GM21447 (cell line): Measurements from ENCODE around the gene ITGA1.

ENCODE experiments used
- ATAC-seq: cut with Tn5 transposase; IDR thresholded peaks from one replicate; pipeline ENCODE4 v1.9.1; 2021; ENCODE audit not compliant: unreplicated experiment

Gene ITGA1

DNA sequence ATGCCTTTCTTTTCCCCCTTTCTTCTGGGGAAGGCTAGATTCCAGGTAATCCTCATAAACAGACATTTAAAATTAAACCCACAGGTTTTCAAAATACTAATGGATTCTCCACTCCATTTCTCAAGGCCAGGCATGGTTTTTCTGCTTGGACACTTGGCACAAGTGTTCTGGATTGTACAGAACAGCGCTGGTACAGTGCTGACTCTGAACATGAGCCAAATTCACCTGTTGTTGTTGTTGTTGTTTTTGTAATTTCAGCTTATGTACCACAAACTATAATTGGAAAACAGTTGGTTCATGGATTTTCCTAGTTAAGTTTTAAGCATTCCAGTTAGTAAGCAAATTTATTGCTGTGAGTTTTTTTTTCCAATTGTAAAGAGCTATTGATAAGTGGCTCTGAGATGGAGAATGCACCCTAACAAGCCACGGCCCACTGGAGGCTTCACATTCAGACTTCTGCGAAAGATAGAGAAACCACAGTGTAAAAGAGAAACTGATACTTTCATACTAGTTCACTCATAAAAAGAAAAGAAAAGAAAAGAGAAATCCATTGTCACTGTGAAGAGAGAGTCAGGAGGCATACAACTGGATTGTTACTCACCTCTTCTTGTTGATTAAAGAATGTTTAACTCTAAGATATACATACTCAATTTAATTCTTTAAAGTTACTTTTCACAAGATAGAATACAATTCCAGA is 16.2 kb upstream of the ITGA1 start:
- peak; percentile 96 for ATAC-seq

DNA sequence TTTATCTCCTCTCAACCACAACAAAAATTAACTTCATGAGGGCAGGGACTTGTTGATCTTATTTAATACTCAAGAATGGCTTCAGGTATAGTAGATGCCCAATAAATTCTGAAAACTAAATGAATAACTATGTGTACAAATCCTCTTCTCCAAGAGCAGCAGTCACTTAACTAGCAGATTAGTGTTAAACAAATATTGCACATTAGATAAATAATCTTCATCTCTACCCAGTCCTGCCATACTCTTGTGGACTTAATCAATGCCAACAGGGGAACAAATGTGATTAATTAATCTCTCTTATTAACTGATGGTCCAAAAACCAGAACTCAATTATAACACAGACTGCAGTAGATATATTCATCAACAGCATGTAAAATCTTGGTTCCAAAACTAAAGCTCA is 15.0 kb upstream of the ITGA1 start:
- ATAC-seq, result no peak

DNA sequence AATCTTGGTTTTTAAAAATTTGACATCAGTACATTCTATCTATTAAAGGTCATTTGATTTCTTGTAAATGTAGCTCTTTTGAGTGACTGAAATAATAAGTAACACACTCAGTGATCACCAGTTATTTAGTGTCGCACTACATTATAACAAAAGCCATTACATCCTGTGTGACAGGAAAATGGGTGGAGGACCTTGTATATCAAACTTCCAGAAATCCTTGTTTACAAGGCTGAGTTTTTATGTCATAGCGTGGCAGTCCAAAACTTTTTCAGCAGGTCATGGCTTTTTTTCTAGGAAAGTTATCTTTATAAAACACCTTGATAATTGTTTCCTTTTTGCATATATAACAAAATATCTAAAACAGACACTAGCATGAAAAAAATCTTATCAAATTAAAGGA is 14.4 kb upstream of the ITGA1 start:
- no peak for ATAC-seq

DNA sequence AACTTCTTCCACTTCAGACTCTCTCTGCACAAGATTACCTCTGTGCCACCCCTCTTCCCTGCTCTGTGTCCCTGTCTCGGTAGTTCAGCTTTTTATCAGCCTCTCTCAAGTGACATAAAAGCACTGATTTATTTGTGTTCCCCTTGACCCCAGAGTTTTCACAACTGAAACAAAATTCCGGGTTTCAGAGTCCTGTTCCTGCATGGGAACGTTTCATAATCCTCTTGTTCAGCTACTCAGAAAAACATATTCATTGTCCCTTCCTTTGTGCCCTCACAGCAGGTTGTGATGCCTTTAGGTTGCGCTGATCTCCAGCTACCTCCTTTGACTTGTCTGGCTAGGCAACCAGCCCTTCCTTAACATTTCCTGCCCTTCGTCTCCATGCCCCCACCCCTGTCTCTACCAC is 13.7 kb upstream of the ITGA1 start:
- no peak for ATAC-seq

DNA sequence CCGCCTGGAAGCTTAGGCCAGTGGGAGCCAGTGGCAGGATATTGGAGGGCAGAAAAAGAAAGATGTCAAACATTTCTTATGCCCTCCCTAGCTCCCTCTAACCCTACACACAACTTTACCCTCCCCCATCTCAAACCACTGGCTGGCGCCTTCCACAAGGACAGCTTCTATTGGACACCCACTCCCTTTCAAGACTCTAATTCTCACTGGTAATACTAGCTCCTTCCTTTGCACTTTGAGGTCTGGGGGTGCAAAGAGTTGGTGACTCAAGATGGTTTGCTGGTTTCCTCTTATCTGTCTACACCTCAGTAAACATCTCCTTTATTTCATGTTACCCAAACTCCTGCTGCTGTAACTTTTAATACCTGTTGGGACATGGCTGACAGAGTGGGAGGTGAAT is 11.6 kb upstream of the ITGA1 start:
- ATAC-seq, result no peak

DNA sequence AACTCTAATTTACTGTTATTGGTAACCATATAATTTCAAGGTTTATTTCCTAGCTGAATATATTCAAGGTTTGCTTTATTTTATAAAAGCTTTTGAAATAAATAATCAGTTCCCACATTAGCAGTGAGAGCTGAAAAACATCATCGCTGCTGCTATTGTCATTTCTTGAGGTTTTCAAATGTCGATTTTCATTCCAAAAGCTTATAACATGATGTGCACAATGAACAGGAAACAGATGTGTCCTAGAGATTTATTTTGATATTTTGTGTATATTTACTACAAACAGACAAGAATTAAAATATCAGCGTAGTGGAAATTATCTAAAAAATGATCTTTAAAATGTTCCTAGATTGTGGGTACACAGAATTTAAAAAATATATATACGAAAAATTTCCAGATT is 10.5 kb upstream of the ITGA1 start:
- no peak for ATAC-seq

DNA sequence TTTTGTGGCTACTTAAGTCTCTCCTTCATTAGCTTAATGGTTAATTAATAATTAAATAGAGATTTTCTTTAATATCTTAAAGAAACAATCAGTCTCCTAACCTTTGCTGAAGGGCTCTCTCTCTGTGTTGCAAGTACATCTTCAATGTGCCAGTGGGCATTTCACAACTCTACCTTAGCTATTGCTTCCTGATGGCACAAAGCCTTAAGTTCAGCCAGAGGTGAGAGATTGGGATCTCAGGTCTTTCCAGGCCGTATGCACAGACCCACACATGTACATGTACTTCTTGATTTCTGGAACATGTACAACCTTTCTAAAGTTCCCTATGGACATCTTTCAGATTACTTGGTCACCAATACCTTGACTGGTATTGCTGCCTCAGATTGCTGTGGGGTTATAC is 8.9 kb upstream of the ITGA1 start:
- ATAC-seq, result no peak

DNA sequence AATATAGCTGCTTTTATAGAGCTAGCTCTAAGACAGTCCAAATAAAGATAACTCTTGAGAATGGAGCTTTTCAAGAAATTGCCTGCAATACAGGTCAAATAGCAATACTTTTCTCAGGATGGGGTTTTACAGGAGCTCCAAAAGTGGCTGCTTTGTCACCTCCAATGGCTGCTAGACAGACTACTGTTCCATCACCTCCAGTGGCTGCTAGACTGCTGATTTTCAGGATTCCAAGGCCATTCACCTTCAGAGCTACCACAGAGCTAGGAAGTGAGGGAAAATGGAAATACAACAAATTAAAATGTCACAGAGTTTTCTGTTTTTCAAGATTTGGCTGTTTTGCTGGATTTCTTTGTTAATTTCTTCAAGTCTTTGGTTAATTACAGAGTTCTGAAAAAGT is 8.5 kb upstream of the ITGA1 start:
- no peak for ATAC-seq

DNA sequence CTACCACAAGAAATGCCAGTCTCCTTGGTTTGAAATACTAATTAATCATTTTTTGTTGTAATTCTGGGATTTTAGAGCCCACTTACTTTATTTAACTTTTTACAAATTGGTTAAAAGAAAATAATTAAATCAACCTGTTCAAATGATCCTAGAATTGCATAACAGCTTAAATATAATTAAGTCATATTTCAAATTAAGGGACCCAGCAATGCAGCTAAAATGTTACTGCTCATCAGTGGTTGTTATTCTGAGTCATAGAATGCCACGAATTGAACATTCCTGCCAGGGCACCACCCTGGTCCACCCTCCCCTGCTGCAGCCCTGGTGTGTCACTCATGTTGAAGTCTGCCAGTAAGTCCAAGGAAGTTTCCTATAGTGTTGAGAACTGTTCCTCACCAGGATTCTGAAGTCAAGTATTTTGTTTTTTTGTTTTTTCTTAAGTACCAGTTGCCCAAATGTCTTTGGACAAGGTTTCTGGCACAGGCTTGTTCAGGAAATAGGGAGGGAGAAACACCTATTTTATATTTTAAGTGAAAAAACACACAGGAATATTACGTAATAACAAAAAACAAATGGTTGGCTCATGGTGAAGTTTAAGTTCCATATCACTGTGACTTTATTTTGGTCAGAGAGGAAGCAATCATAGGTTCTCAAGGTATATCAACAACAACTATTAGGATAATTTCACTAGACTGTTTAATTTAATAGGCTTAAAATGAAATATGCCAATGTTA is 4.3 kb upstream of the ITGA1 start:
- ATAC-seq, result no peak

DNA sequence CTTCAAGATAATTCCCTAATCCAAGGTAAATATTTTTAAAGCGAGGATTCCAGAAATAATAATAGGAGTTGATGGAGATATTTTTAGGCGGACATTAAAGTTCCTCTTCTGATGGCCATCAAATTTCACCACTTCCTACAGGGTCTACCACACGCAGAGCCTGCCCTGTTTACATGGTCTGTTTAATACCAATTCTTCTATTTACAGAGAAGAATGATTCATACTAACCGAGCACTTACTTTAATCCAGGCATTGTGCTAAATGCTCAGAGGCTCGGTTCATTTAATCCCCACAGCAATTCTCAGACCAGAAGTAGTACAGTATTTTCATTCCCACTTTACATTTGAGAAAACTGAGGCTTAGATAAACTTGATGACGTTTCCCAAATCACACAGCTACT is 3.0 kb upstream of the ITGA1 start:
- no peak for ATAC-seq

DNA sequence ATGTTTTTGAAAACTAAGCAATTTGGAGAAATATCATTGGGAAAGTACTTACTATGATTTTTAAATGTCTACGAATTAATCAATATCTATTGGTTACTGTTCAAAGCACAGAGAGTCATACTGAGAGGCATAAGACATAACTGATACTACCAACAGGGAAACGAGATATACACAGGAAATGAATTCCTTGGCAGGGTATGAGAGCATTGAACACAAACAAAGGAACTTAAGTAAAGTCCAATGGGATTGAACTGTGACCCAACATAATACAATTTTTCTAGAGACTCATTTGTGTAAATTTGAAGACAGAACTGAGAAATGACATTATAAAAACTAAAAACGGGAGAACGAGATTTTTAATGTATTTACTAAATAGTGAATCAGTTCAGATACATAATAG is 1.3 kb upstream of the ITGA1 start:
- ATAC-seq, result no peak

DNA sequence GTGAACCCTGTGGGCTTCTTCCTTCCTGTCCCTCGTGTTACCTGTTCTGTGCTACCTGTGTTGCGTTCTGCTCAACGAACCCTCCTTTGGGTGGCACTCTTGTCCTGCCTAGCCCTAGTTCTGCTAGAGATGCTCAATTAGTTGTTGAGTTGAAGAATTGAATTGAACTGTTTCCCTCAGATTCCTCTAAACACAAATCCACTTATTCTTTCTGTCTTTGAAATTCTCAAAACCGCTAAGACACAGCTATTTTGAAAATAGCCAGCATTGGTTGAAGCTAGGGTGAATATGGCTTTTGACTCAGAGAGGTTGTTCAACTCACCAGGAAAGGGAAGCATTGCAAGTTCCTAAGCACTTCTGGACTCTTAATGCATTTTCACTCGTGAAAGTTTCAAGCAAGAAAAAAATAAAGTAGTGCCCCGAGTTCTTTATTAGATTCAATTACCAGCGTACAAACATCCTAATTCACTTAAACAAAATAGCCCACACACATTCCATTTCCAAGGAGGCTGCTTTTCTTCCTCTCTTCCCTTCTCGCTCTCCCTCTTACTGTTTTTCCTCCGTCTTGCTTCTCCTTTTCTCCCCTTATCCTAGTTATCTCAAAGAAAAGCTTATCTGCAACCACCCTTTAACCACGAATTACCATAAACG is 642 bp upstream of the ITGA1 start:
- peak; percentile 48 for ATAC-seq

DNA sequence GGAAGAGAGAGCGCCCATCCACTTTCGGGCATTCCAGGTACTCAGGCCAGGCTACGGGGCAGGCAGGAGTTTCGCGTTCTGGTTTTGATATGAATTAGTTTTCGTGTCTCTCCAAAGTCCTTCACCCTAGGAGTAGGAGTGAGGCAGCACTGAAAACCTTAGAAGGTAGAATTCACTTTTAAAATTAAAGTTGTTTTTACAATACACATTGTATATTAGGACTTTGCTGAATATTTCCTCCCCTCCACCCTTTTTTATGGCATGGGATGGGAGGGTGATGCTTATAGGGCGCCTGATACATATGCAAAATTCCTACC is 747 bp downstream of the ITGA1 start:
- no peak for ATAC-seq

DNA sequence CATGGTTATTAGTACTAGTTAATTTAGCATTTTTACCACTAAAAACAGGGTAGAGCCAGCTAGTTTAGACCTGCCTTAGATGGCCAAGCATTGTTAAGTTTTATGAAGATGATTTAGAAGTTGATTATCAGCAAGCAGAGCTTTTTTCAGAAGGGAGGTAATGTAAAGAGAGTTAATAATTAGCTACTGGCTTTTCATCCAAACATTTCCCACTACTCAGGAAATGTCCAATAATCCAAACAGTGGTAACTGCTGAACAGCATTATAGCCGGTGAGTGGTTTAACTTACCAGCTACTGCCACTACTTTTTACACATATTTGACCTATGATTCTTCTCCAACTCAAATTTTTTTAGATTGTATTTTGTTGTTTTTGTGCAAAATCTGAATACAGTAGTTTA is 1.7 kb downstream of the ITGA1 start:
- ATAC-seq, result no peak

DNA sequence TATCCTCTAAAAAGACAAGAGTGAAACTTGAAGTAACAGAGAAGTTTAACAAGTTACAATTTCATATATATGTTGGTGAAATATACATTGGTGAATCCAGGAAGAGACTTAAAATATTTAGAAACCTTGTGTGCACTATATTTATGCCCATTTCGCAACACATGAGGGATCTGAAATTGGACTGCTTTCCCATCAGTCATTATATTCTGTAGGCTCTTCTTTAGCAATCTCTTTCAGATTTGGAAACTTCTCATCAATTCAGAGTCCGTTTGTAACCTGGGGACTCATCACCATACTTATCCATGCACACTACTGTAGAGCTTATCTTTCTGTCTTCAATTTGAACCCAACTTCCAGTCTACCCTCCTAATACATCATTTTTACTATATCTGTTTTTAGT is 2.1 kb downstream of the ITGA1 start:
- no peak for ATAC-seq

DNA sequence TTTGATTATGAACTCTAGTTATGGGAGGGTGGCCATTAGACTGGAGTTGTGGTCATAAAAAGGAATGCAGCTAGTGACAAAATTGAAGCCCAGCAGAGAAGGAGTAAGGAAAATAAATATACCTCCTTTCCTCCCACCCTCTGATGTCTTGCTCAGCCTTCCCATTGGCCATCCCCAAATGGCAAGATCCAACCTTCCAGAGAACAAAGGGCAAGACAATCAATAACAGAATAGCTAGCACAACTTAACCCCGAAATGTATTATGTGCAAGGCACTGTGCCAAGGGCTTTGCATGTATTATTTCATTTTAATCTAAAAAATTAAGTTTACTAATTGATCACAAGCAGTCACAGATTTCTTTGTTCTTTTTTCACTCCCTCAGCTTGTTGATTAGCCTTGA is 3.6 kb downstream of the ITGA1 start:
- ATAC-seq, result no peak

DNA sequence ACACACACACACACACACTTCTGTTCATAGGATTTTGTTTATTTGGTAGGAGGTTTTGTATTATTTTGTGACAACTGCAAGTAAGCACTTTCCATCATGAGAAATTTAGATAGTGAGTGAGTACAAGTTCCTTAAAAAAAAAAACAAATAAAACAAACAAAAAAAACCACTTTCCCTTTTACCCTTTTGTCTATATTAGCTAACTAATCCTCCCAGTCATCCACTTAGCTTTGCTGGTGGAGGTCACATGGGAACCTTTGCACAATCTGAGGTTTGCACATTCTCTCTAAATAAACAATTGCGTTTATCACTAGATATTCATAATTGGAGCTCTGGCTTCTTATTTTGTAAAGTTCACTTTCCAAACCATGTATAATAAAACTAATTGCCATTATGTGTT is 6.8 kb downstream of the ITGA1 start:
- ATAC-seq, result no peak

DNA sequence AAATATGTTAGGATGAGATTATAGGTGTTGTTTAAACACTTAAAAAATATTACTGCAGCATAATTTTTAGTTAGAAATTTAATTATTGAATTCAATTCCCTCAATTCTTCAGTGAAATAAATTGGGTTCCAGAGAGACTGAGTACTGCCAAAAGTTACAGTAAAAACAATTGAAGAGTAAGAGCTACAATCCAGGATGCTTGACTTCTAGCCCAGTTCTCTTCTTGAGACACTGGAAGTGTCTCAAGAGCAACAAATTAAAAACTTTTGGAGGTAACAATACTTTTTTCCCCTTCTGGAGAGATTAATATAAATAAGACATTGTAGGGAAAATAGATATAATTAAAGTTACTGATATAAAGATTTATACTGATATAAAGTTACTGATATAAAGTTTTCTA is 8.3 kb downstream of the ITGA1 start:
- ATAC-seq, result no peak

DNA sequence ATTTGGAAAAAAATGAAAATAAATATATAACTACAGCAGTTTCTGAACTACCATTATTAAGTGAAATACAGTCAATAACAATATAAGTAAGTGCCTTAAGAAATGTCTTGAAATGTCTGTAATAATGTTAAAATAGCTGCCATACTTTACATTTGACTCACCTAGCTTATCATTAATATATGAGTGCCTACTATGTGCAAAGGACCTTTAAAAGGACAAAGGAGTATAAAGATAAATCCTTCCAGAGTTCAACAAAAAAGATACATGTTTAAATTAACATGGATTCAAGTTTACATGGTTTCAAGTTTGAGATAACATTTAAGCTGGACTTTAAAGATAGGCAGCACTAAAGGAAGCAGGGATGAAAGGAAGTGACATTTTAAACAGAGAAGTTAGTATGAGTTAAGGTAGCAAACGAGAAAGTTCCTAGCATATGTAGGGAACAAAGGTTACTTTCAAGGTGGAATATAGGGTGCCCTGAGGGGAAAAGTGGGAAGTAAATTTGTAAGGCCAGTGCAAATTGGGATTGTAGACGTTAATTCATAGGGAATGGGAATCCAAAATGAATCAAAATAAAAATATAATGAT is 8.9 kb downstream of the ITGA1 start:
- no peak for ATAC-seq

DNA sequence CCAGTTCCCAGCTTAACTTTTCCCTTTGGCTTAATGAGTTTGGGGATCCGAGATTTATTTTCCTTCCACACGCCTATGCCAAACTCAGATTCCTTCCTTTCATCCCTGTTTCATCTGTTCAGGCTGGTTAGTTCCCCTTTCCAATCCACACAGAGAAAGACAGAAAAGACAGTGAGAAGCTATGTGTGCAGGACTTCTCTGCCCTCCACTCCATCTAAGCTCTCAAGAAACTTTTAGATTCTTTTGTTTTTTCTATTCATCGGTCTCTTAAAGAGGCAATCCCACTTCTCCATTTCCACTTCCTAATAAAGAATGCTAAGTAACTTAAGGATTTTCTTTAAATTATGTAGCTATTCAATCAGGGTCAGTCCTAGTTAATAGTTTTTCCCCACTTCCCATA is 11.2 kb downstream of the ITGA1 start:
- ATAC-seq, result no peak

DNA sequence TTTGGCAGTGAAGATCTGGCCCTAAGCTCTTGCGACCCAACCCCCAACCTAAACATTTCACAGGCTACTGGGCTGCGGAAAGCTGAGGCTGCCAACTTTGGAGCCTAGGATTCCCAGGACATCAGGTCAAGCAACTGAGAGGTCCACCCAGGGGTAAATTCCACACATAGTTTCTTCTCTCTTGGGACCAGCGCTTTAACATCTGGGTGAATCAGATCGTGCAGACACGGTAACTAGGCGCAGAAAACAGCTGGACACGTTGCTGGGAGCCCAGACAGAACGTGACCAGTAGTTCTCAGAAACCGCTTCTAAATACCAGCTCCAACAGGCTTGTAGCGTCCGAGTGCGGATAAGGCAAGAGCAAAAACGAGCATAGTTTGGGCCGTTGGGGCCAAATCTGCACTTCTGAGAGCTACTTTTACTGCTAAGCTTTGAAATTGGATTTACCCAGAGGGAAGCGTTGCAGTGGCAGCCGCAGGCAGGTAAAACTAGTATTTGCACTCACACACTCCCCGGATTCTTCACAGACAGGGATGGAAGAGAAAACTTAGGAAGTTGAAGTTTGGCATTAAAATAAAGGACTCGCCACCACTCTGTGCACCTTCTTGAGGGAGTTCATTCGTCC is 11.8 kb downstream of the ITGA1 start:
- ATAC-seq, result peak; percentile 29

DNA sequence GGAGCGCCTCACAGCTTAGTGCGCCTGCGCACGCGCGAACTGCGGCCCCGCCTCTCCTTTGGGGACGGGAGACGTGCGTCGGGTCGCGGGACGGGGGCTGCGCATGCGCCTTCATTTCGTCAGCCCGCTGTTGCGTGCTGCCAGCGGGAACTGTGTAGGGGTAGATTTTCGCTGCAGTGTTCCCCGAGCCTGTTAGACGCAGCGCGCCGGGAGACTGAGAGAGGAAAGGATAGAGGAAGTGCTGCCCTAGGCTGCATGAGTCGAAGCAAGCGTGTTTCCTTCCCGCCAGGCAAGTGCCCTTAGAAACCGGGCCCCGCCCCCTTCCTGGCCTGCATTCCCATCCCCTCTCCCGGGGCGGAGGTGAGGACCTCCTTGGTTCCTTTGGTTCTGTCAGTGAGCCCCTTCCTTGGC is 12.3 kb downstream of the ITGA1 start:
- ATAC-seq, result peak; percentile 74
